GM06990 (cell line): ENCODE results near the gene PCDH1.
A peak's percentile ranks its signal among the peaks of the same experiment; 100 is the strongest.

Source experiments
- DNase-seq: peaks from one replicate; pipeline ENCODE4 v3.0.0-alpha.2; 2011; ENCODE audit not compliant: insufficient read length; ENCODE audit errors: extremely low read depth
- H3K27me3 ChIP-seq: replicated peaks from 2 replicates; pipeline ENCODE4 v1.6.0; 2011; ENCODE audit warnings: low read length; ENCODE audit not compliant: control insufficient read depth, insufficient read depth
- H3K36me3 ChIP-seq: 2 replicates; pipeline ENCODE4 v1.5.1; 2011; ENCODE audit warnings: low read length; ENCODE audit not compliant: control insufficient read depth, insufficient read depth
- H3K4me3 ChIP-seq: replicated peaks from 2 replicates; pipeline ENCODE4 v1.5.1; 2011; ENCODE audit warnings: low read depth, mild to moderate bottlenecking, control low read depth, low read length
- CTCF ChIP-seq: IDR thresholded peaks from 2 replicates; pipeline ENCODE4 v1.5.1; 2011; ENCODE audit warnings: low read length, control low read depth, mild to moderate bottlenecking, inconsistent platforms; ENCODE audit not compliant: insufficient read depth, poor library complexity, severe bottlenecking

PCDH1 gene

GRCh38 chr5:141851195-141851874, 26.9 kb downstream of the PCDH1 start:
- no peak for TF ChIP-seq CTCF
- no peak for DNase-seq
- H3K36me3 ChIP-seq, result no peaks in the 10 kb centered on the region
- no peak overlapping the region for H3K4me3 ChIP-seq
- no peaks in the 10 kb centered on the region; the same call in none of the 2 replicates for H3K27me3 ChIP-seq

- H3K36me3 ChIP-seq, result no peaks in the 10 kb centered on the region
- no peak for TF ChIP-seq CTCF
These were observed 27.4 kb downstream of the PCDH1 start for GRCh38 chr5:141850786-141851185.

GRCh38 chr5:141850244-141850768, 27.9 kb downstream of the PCDH1 start:
- Histone ChIP-seq H3K36me3 (no peaks in the 10 kb centered on the region), H3K4me3 (peak overlapping the region; percentile 77), H3K27me3 (no peaks in the 10 kb centered on the region; the same call in none of the 2 replicates)
- DNase-seq, result no peak
- no peak for TF ChIP-seq CTCF

More at GRCh38 chr5:141850786-141851185, 27.4 kb downstream of the PCDH1 start:
- no peak for DNase-seq
- Histone ChIP-seq H3K27me3 (no peaks in the 10 kb centered on the region; the same call in none of the 2 replicates), H3K4me3 (no peak overlapping the region; the same call in 1 of the 2 replicates)

DNA sequence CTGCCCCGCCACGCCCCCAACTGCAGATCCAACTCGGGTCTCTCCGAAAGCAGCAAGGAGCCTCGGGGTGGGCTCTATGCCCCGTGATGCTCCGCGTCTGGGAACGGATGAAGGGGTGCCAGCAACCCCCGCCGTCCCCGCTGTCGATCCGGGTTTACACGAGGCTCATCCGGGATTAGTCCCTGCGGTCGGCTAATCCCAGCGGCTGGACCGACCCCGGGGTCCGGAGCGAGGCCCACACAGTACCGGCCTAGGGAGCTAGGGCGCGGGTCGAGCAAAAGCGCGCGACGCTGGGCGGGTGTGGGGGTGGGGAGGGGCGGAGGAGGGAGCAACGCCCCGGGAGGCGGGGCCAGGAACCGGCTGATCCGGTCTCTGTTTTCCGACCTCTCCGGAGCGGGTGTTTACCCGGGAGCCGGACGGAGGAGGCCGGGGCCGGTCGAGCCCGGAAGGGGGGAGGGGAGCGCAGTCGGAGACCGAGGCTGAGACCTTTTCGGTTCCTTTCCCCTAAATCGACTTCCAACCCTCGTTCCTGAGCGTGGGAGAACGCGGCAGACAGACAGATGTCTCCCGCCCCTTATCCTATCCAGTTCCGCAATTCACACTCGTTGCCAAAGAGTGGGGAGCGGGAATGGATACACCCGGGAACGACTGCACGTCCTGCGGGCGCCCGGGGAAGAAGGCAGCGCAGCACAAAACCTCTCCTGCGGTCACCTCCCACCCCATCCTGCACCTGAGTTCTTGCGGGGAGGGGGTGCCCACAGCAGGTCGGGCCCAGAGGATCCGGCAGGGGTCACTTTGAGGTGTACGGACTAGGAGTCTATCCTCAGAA, 28.6 kb downstream of the PCDH1 start:
- Histone ChIP-seq H3K27me3 (no peaks in the 10 kb centered on the region; the same call in none of the 2 replicates), H3K36me3 (no peaks in the 10 kb centered on the region), H3K4me3 (peak overlapping the region; percentile 77)
- peak; percentile 73 for DNase-seq
- TF ChIP-seq CTCF, result peak; percentile 10

- H3K4me3 ChIP-seq, result peak overlapping the region; percentile 77
- no peak for DNase-seq
- TF ChIP-seq CTCF, result no peak
- no peaks in the 10 kb centered on the region for H3K36me3 ChIP-seq
- no peaks in the 10 kb centered on the region; the same call in none of the 2 replicates for H3K27me3 ChIP-seq
These were observed 29.3 kb downstream of the PCDH1 start for GRCh38 chr5:141848744-141849414.
